Measurements from ENCODE around the gene EEF2KMT.

The EEF2KMT gene

DNA sequence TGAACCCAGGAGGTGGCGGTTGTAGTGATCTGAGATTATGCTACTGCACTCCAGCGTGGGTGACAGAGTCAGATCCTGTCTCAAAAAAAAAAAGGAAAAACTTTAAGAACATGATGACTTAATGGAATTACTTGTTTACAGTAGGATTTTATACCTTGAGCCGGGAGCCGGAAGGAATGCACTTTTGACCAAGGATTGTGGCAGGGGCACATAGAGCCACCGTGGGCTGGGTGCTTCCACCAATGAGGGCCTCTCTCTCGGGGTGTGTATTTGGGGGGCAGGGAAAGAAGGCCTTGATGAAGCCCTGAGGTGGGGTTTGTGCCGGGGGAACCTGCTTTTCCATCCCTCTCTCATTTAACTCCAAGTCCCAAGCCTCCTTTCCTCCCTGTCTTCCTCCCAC, 57.1 kb downstream of the EEF2KMT start:
- no peak for DNase-seq

DNA sequence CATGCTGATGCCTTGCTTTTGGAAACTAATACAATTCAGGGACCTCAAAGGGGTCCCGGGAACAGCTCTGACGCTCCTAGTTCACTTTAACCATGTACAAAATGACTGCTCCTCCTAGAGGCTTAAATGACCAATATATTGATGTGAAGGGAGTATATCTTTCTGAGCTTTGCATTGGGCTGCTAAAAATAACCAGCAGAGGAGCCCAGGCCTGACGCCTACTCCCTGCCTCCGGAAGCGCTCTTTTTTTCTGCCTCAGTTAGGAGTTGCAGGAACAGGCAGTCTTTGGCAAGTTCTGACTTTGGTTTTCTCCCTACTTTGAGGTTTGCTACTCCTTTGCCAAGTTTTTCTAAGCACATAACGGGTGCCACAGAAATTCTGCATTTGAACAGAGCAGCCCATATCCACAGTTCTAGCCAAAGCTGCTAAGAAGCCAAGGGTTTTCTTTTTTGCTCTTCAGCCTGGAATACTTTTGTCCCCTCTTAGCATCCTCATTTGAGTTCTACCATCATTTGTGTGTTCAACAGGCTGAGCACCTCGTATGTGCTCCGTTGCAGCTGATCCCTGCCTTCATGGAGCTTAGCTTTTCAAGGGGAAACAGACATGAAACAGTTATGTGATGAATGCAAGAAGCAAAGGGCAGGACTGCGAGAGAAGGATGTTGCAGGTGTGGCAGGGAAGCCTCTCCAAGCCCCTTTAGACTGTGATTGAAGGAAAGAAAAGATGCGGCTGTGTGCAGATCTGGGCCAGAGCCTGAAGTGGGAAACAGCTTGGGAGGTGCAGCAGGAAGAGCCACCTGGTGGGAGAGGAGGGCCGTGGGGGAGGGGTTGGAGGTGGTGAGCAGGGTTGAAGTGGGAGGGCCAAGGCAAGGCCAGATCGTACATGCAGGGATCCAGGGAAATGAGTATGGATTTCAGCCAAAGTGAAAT, 61.1 kb downstream of the EEF2KMT start:
- DNase-seq: no peak

DNA sequence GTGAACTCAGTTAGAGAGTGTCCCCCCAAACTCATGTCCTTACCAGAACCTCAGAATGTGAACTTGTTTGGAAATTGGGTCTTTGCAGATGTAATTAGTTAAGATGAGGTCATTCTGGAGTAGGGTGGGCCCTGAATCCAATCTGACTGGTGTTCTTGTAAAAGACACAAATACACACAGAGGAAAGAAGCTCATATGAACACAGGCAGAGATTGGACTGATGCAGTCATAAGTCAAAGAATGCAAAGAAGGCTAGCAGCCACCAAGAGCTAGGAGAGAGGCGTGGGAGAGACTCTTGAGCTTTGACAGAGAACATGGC, 61.7 kb downstream of the EEF2KMT start:
- DNase-seq: no peak
